ENCODE measurements around the gene EP400.

GRCh38 chr12:132012919-132013568 lies 63.3 kb downstream of the EP400 start:
- TF ChIP-seq CTBP1 (IDR thresholded peaks at IDR 0.05; ENCODE audit: borderline replicate concordance) (no peak), SUZ12 (IDR thresholded peaks at IDR 0.05) (no peak)
